Measurements from ENCODE around the gene NR2C2.

Gene NR2C2

DNA sequence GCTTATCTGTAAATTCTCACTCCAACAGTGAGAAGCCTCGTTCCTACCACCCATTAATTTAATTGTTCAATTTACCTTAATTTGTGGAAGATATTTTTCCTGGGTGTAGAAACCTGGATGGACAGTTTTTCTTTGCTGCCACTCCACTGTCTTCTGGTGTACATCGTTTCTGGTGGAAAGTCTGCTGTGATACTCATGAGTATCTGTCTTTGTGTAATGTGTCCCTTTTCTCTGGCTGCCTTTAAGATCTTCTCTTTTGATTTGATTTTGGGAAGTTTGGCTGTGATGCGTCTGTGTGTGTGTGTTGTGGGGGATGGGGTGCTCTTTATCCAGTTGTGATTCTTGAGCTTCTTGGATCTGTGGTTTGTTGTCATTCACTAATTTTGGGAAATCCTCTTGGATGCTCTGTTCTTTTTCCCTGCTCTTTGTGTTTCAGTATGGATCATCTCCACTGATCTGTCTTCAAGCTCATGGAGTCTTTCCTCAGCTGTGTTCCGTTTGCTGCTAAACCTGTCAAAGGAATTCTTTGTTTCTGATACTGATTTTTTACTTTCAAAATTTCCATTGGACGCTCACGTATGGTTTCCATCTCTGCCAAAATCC, 42.2 kb upstream of the NR2C2 start:
- POLR2A ChIA-PET (ENCODE audit: low non-redundant PET) = no interaction called here

DNA sequence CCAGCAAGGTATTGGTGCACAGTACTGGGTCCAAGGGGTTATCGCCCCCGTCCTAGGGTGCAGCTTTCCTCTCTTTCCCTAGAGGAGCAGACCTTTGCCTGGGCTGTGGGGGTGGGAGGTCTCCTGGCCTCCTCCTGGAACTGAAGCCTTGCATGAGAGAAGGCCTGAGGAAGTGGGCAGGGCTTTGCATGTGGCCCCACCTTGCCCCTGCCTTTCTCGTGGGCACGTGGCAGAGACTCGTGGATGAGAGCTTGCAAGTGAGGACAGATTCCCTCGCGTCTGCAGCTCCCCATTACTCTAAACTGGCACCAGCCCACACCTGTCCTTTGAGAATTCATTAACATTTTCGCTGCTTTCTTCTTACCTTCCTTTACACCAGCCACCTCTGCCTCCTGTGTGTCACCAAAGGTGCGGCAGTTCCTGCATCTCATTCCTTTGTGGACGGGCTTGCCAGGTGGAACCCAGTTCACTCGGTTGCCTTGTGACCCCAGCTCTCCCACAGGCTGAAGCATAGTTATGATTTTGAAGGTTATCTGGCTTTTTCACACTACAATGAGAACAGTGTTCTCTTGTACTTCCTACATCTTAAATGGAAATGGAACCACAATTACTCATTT, 40.9 kb upstream of the NR2C2 start:
- ChIA-PET POLR2A (ENCODE audit: low non-redundant PET) (no interaction called here), CTCF (no interaction called here)
- DNase-seq (ENCODE audit: low spot score) = no peak
- no peak overlapping the region for H3K27ac ChIP-seq
- TF ChIP-seq, protein P1, sequence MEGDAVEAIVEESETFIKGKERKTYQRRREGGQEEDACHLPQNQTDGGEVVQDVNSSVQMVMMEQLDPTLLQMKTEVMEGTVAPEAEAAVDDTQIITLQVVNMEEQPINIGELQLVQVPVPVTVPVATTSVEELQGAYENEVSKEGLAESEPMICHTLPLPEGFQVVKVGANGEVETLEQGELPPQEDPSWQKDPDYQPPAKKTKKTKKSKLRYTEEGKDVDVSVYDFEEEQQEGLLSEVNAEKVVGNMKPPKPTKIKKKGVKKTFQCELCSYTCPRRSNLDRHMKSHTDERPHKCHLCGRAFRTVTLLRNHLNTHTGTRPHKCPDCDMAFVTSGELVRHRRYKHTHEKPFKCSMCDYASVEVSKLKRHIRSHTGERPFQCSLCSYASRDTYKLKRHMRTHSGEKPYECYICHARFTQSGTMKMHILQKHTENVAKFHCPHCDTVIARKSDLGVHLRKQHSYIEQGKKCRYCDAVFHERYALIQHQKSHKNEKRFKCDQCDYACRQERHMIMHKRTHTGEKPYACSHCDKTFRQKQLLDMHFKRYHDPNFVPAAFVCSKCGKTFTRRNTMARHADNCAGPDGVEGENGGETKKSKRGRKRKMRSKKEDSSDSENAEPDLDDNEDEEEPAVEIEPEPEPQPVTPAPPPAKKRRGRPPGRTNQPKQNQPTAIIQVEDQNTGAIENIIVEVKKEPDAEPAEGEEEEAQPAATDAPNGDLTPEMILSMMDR (conservative IDR thresholded peaks at IDR 0.05; ENCODE audit: low read depth) = no peak

More for the DNA sequence above, 42.2 kb upstream of the NR2C2 start:
- no peak overlapping the region for H3K27ac ChIP-seq
- no peak for DNase-seq (ENCODE audit: low spot score)
- CTCF ChIA-PET = interaction anchor here (0.6 kb wide), 1 partner anchor 327 kb away, joined by 3 read pairs; no protein-coding TSS in a partner anchor
- TF ChIP-seq, protein P1 (conservative IDR thresholded peaks at IDR 0.05; ENCODE audit: low read depth) = no peak

- CTCF ChIA-PET = no interaction called here
- POLR2A ChIA-PET (ENCODE audit: low non-redundant PET) = no interaction called here
- H3K27ac ChIP-seq = no peak overlapping the region
- no peak for DNase-seq (ENCODE audit: low spot score)
- TF ChIP-seq, protein P1 (conservative IDR thresholded peaks at IDR 0.05; ENCODE audit: low read depth) = no peak
Measured at GRCh38 chr3:14907043-14907966, 40.1 kb upstream of the NR2C2 start.

DNA sequence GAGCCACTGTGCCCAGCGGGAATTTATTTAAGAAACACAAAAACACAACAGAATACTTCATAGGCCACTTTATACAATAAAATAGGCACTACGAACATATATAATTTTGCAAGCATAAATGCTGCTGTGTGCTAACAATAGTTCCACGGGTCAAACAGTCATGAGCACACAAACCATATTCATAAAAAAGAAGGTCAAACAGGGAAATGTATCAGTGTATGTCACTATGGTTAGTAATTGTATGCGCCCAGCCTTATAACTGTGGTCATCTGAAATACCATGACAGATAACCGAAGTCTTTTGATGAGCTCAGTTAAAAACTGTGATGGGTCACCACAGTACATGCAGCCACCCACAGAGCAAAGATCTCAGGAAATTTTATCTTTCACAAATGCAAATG, 38.1 kb upstream of the NR2C2 start:
- POLR2A ChIA-PET (ENCODE audit: low non-redundant PET) = no interaction called here
- no peak for DNase-seq (ENCODE audit: low spot score)
- no peak overlapping the region for H3K27ac ChIP-seq
- CTCF ChIA-PET = no interaction called here
- TF ChIP-seq, protein P1 (conservative IDR thresholded peaks at IDR 0.05; ENCODE audit: low read depth) = no peak

DNA sequence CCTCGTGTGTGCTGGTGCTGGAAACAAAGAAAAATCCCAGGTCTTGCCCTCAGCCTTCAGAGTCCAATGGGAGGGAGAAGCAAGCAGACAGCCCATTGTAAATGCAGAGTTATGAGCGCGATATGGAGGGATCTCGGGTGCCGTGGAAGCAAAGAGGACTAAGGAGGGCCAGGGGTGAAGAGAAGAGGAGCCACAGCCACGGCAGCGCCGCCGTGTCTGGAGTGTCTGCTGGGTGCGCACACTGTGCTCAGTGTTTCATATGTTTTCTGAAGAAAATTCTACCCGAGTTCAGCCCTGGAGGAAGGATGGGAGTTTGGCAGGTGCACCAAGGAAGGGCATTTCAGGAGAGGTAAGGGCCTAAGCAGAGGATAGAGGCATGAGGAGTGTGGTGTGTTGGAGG, 35.7 kb upstream of the NR2C2 start:
- H3K27ac ChIP-seq = no peak overlapping the region
- ChIA-PET CTCF (no interaction called here), POLR2A (ENCODE audit: low non-redundant PET) (no interaction called here)
- DNase-seq (ENCODE audit: low spot score) = no peak
- TF ChIP-seq, protein P1 (conservative IDR thresholded peaks at IDR 0.05; ENCODE audit: low read depth) = no peak

GRCh38 chr3:14913071-14913925, 34.1 kb upstream of the NR2C2 start:
- no peak overlapping the region for H3K27ac ChIP-seq
- DNase-seq (ENCODE audit: low spot score) = no peak
- CTCF ChIA-PET = no interaction called here
- TF ChIP-seq, protein P1 (conservative IDR thresholded peaks at IDR 0.05; ENCODE audit: low read depth) = no peak
- POLR2A ChIA-PET (ENCODE audit: low non-redundant PET) = no interaction called here
